GM13976 (cell line): Measurements from ENCODE around the gene MYO5B.

Source experiments
- DNase-seq: peaks from one replicate; pipeline ENCODE4 v3.0.0; 2012; ENCODE audit warnings: low spot score
- in situ Hi-C: fragments of 300-500 bp; cut with MboI; formaldehyde crosslinking; loops from one replicate; pipeline ENCODE4 v1.12.0; 2022; ENCODE audit warnings: low sequenced_read_pairs, mixed read lengths, inconsistent platforms; ENCODE audit not compliant: unreplicated experiment
- TF ChIP-seq, protein P1 (sequence below): IDR thresholded peaks from 2 replicates; pipeline ENCODE4 v1.5.1; 2012; ENCODE audit warnings: borderline replicate concordance, mild to moderate bottlenecking; ENCODE audit not compliant: insufficient read depth; ENCODE audit errors: extremely low read depth, missing control alignments, control extremely low read depth

Gene MYO5B

GRCh38 chr18:49827996-49828395 lies 367.0 kb downstream of the MYO5B start:
- in situ Hi-C loops, result no loop called here

GRCh38 chr18:49819823-49820671 lies 374.9 kb downstream of the MYO5B start:
- TF ChIP-seq, protein P1, sequence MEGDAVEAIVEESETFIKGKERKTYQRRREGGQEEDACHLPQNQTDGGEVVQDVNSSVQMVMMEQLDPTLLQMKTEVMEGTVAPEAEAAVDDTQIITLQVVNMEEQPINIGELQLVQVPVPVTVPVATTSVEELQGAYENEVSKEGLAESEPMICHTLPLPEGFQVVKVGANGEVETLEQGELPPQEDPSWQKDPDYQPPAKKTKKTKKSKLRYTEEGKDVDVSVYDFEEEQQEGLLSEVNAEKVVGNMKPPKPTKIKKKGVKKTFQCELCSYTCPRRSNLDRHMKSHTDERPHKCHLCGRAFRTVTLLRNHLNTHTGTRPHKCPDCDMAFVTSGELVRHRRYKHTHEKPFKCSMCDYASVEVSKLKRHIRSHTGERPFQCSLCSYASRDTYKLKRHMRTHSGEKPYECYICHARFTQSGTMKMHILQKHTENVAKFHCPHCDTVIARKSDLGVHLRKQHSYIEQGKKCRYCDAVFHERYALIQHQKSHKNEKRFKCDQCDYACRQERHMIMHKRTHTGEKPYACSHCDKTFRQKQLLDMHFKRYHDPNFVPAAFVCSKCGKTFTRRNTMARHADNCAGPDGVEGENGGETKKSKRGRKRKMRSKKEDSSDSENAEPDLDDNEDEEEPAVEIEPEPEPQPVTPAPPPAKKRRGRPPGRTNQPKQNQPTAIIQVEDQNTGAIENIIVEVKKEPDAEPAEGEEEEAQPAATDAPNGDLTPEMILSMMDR, result no peak
- in situ Hi-C loops, result no loop called here

More at GRCh38 chr18:49827996-49828395, 367.0 kb downstream of the MYO5B start:
- DNase-seq, result no peak
- TF ChIP-seq, protein P1, result no peak

GRCh38 chr18:49819071-49819662 lies 375.8 kb downstream of the MYO5B start:
- DNase-seq, result no peak
- in situ Hi-C loops, result no loop called here
- TF ChIP-seq, protein P1, result no peak

More at GRCh38 chr18:49819823-49820671, 374.9 kb downstream of the MYO5B start:
- no peak for DNase-seq

DNA sequence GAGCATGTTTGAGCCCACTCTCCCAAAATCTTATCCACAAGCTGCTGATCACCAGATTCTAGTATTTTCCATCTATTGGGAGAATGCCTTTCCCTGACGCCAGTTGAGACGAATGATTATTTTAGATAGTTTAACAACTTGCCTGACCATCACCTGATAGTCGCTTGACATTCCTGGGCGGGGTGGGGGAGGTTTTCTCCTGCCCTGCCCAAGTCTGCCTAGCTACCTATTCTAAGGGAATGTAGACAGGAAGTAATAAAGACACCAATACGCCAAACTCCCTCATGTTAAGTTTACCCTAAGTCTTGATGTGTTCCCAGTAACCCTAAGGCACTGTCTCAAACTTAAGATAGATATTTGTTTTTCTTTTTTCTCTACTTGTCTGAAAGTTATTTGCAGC lies 377.0 kb downstream of the MYO5B start:
- no peak for DNase-seq
- TF ChIP-seq, protein P1, result no peak
- in situ Hi-C loops, result no loop called here

- DNase-seq, result no peak
- TF ChIP-seq, protein P1, result no peak
- in situ Hi-C loops, result no loop called here
These were observed 379.0 kb downstream of the MYO5B start for GRCh38 chr18:49815927-49816326.

- in situ Hi-C loops, result no loop called here
- DNase-seq, result peak; percentile 49
These were observed 380.8 kb downstream of the MYO5B start for GRCh38 chr18:49814147-49814499.

More at GRCh38 chr18:49814147-49814499, 380.8 kb downstream of the MYO5B start:
- TF ChIP-seq, protein P1, result no peak
